CD14-positive monocyte (primary cell): ENCODE results near the gene NPHS2. TPM values are rescaled to one million over a fixed set of nuclear protein-coding genes. Genes with fewer than 3 reads are reported as not detected.

Experiments
- DNase-seq, 3 donors: peaks; one replicate each; pipeline ENCODE4 v3.0.0-alpha.2; 2011 to 2022
- H2AFZ ChIP-seq: 2 replicates; pipeline ENCODE4 v1.6.0; 2012; ENCODE audit warnings: mild to moderate bottlenecking, low read depth, low read length, inconsistent platforms; ENCODE audit not compliant: insufficient read depth, poor library complexity, severe bottlenecking
- H3K27ac ChIP-seq, 2 donors: 1 replicate in 1 of 2; 2 replicates in 1 of 2; pipeline ENCODE4 v1.5.1; 2012 to 2013; ENCODE audit warnings: low read length in 2 of 2, control low read depth in 1 of 2, inconsistent platforms in 1 of 2, low read depth in 1 of 2, mild to moderate bottlenecking in 1 of 2
- H3K27me3 ChIP-seq, 2 donors: one replicate each; pipeline versions ENCODE4 v1.6.0 to v1.6.1; 2011 to 2013; ENCODE audit warnings: low read length in 2 of 2; ENCODE audit not compliant: control insufficient read depth in 2 of 2, insufficient read depth in 2 of 2
- H3K36me3 ChIP-seq, 2 donors: replicated peaks in 1 of 2; 1 replicate in 1 of 2; 2 replicates in 1 of 2; pipeline versions ENCODE4 v1.5.1 to v1.6.1; 2012 to 2013; ENCODE audit warnings: low read length in 2 of 2, control low read depth in 1 of 2, inconsistent platforms in 1 of 2, mild to moderate bottlenecking in 1 of 2; ENCODE audit not compliant: insufficient read depth in 2 of 2, control insufficient read depth in 1 of 2
- H3K4me1 ChIP-seq, 2 donors: 1 replicate in 1 of 2; 2 replicates in 1 of 2; pipeline versions ENCODE4 v1.5.1 to v1.6.1; 2012 to 2013; ENCODE audit warnings: low read length in 2 of 2, control low read depth in 1 of 2, inconsistent platforms in 1 of 2, mild to moderate bottlenecking in 1 of 2, moderate library complexity in 1 of 2; ENCODE audit not compliant: insufficient read depth in 2 of 2, control insufficient read depth in 1 of 2
- H3K4me2 ChIP-seq: replicated peaks from 2 replicates; pipeline ENCODE3; 2012; ENCODE audit warnings: low read length, moderate library complexity, mild to moderate bottlenecking; ENCODE audit not compliant: poor library complexity, severe bottlenecking; ENCODE audit errors: extremely low read depth
- H3K4me3 ChIP-seq, 3 experiments: fragments of 200-600 bp in 1 of 3; sonication (generic) in 1 of 3; replicated peaks in 1 of 3; 1 replicate in 2 of 3; 2 replicates in 1 of 3; pipeline ENCODE4 v1.5.1; 2011 to 2013; ENCODE audit warnings: low read length in 3 of 3, mild to moderate bottlenecking in 3 of 3, control low read depth in 2 of 3, low read depth in 2 of 3, inconsistent platforms in 1 of 3, moderate library complexity in 1 of 3
- H3K79me2 ChIP-seq: 2 replicates; pipeline ENCODE4 v1.6.0; 2012; ENCODE audit warnings: mild to moderate bottlenecking, control low read depth, inconsistent platforms, low read length, moderate library complexity; ENCODE audit not compliant: insufficient read depth
- H3K9ac ChIP-seq: 2 replicates; pipeline ENCODE4 v1.6.0; 2017; ENCODE audit warnings: low read length, mild to moderate bottlenecking; ENCODE audit not compliant: insufficient read depth, poor library complexity, severe bottlenecking
- H3K9me3 ChIP-seq, 2 donors: replicated peaks in 1 of 2; 1 replicate in 1 of 2; 2 replicates in 1 of 2; pipeline versions ENCODE4 v1.5.1 to v1.6.1; 2012 to 2013; ENCODE audit warnings: low read length in 2 of 2, control low read depth in 1 of 2; ENCODE audit not compliant: control insufficient read depth in 1 of 2, insufficient read depth in 1 of 2
- H4K20me1 ChIP-seq: 2 replicates; pipeline ENCODE4 v1.6.0; 2012; ENCODE audit warnings: mild to moderate bottlenecking, low read length, control low read depth, moderate library complexity; ENCODE audit not compliant: insufficient read depth
- H3K27ac Mint-ChIP-seq, 7 donors: one replicate each; pipeline ENCODE4 v1.8.0; 2020; ENCODE audit warnings: mild to moderate bottlenecking in 7 of 7, mixed read lengths in 7 of 7, moderate library complexity in 6 of 7, inconsistent platforms in 2 of 7
- H3K27me3 Mint-ChIP-seq, 3 donors: one replicate each; pipeline ENCODE4 v1.8.0; 2021 to 2022; ENCODE audit warnings: low read depth in 3 of 3, mild to moderate bottlenecking in 3 of 3, mixed read lengths in 3 of 3, moderate library complexity in 3 of 3, inconsistent platforms in 1 of 3
- H3K36me3 Mint-ChIP-seq, 2 donors: one replicate each; pipeline ENCODE4 v1.8.0; 2020; ENCODE audit warnings: mixed read lengths in 2 of 2, inconsistent platforms in 1 of 2, mild to moderate bottlenecking in 1 of 2
- H3K4me1 Mint-ChIP-seq: one replicate; pipeline ENCODE4 v1.8.0; 2020; ENCODE audit warnings: mild to moderate bottlenecking, mixed read lengths
- H3K4me3 Mint-ChIP-seq, 2 donors: one replicate each; pipeline ENCODE4 v1.8.0; 2020; ENCODE audit warnings: mild to moderate bottlenecking in 2 of 2, mixed read lengths in 2 of 2, moderate library complexity in 1 of 2
- H3K9me3 Mint-ChIP-seq, 7 donors: one replicate each; pipeline ENCODE4 v1.8.0; 2020 to 2022; ENCODE audit warnings: mixed read lengths in 7 of 7, mild to moderate bottlenecking in 6 of 7, moderate library complexity in 6 of 7, inconsistent platforms in 2 of 7
- WGBS: methylation state at CpG from one replicate; pipeline ENCODE4 v1.1.5; 2013; ENCODE audit warnings: missing lambda C conversion rate; ENCODE audit not compliant: insufficient coverage; 5-methylcytosine and 5-hydroxymethylcytosine counted together
- intact Hi-C, 2 donors: fragments of 100-400 bp; cut with micrococcal nuclease; formaldehyde crosslinking; loops; one replicate each; pipeline versions ENCODE4 v1.15.0 to v1.15.1; 2023
- polyA plus RNA-seq, 3 donors: library from polyadenylated mRNA; depleted of rRNA in 1 of 3; unstranded in 2 of 3; stranded (reverse) in 1 of 3; fragments of 300-500 nt in 2 of 3; fragments of >200 nt in 1 of 3; fragmentation: Illumina TruSeq in 2 of 3; gene quantifications; 1 replicate in 2 of 3; 2 replicates in 1 of 3; pipeline ENCODE4 v1.2.3, GENCODE V29; 2012 to 2021
- TF ChIP-seq, protein P1 (sequence below): fragments of 200-600 bp; IDR thresholded peaks from one replicate; pipeline ENCODE4 v1.8.0; 2022; ENCODE audit warnings: antibody characterized with exemption, mild to moderate bottlenecking

The NPHS2 gene
- polyA plus RNA-seq, 3 donors = not detected

DNA sequence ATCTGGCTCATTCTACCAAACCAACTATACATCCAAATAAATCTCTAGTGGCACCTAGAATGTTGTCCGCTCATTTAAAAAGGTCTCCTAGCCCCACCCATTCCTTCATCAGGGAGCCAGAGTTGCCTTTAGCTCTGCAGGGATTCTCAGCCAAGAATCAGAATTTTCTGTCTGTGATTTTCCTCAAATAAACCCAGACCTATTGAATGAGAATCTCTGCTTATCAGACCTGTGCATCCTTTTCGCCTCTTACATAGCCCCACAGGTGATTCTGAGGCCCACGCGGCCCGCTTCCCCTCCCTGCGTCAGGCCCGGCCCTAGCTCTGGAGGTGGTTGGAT is 15.5 kb upstream of the NPHS2 start:
- H3K27me3 Mint-ChIP-seq = peaks cover 30 to 64% (median 37%) of the 10 kb centered on the region in 3 donors
- no peak for DNase-seq
- no peaks in the 10 kb centered on the region for H3K36me3 ChIP-seq
- intact Hi-C loops = no loop called here
- peak overlapping the region in 1 of 3 experiments; percentile 44 for H3K4me3 ChIP-seq
- peak overlapping the region; percentile 41 to 51 for H3K4me3 Mint-ChIP-seq
- 65% methylated on average over 5 of the region's 7 CpGs for WGBS
- no peak overlapping the region for H3K27ac ChIP-seq
- no peaks in the 10 kb centered on the region for H3K36me3 Mint-ChIP-seq
- no peaks in the 10 kb centered on the region for H4K20me1 ChIP-seq
- H3K9ac ChIP-seq = no peak overlapping the region
- peaks cover 4 to 17% of the 10 kb centered on the region in 2 donors for H3K9me3 ChIP-seq
- H3K27ac Mint-ChIP-seq = no peak overlapping the region
- peaks cover 4 to 10% of the 10 kb centered on the region in 2 donors for H3K4me1 ChIP-seq
- TF ChIP-seq, protein P1, sequence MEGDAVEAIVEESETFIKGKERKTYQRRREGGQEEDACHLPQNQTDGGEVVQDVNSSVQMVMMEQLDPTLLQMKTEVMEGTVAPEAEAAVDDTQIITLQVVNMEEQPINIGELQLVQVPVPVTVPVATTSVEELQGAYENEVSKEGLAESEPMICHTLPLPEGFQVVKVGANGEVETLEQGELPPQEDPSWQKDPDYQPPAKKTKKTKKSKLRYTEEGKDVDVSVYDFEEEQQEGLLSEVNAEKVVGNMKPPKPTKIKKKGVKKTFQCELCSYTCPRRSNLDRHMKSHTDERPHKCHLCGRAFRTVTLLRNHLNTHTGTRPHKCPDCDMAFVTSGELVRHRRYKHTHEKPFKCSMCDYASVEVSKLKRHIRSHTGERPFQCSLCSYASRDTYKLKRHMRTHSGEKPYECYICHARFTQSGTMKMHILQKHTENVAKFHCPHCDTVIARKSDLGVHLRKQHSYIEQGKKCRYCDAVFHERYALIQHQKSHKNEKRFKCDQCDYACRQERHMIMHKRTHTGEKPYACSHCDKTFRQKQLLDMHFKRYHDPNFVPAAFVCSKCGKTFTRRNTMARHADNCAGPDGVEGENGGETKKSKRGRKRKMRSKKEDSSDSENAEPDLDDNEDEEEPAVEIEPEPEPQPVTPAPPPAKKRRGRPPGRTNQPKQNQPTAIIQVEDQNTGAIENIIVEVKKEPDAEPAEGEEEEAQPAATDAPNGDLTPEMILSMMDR = no peak
- peak overlapping the region; percentile 56 for H3K4me2 ChIP-seq
- no peaks in the 10 kb centered on the region for H3K79me2 ChIP-seq
- H3K27me3 ChIP-seq = peaks cover 13 to 60% of the 10 kb centered on the region in 2 donors
- H3K4me1 Mint-ChIP-seq = peaks cover 4% of the 10 kb centered on the region
- H2AFZ ChIP-seq = peak overlapping the region; percentile 53
- peaks cover 0 to 15% (median 9%) of the 10 kb centered on the region in 7 donors for H3K9me3 Mint-ChIP-seq

DNA sequence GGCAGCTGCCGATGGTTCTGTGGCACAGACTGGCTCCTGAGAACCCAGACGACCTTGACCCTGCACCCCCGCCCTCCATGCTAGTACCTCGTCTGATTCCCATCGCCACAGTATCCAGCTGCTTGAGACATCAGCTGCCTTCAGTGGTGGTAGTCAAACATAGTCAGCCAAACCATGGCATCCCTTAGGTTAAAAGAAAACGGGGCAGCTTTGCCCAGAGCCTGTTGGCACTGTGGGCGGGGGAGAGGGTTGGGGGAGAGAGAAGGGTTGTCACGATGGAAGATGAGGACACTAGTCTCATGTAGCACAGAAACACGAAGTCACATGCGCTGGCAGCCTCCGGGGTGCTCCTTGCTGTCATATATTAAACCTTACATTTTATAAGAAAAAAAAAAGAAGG is 14.9 kb upstream of the NPHS2 start:
- Histone ChIP-seq H3K27me3 (peaks cover 15 to 61% of the 10 kb centered on the region in 2 donors), H3K27ac (no peak overlapping the region), H3K9ac (no peak overlapping the region), H2AFZ (no peak overlapping the region), H3K4me3 (no peak overlapping the region), H3K79me2 (no peaks in the 10 kb centered on the region), H3K36me3 (no peaks in the 10 kb centered on the region), H3K4me1 (peaks cover 4 to 10% of the 10 kb centered on the region in 2 donors), H4K20me1 (no peaks in the 10 kb centered on the region), H3K9me3 (peaks cover 4 to 17% of the 10 kb centered on the region in 2 donors), H3K4me2 (no peak overlapping the region)
- no peaks in the 10 kb centered on the region for H3K36me3 Mint-ChIP-seq
- no peak overlapping the region for H3K27ac Mint-ChIP-seq
- H3K4me1 Mint-ChIP-seq = peaks cover 7% of the 10 kb centered on the region
- TF ChIP-seq, protein P1 = no peak
- intact Hi-C loops = no loop called here
- peaks cover 0 to 18% (median 10%) of the 10 kb centered on the region in 7 donors for H3K9me3 Mint-ChIP-seq
- 87% methylated on average over 6 of the region's 11 CpGs for WGBS
- no peak for DNase-seq
- H3K27me3 Mint-ChIP-seq = peaks cover 34 to 69% (median 42%) of the 10 kb centered on the region in 3 donors
- H3K4me3 Mint-ChIP-seq = no peak overlapping the region
